CD4-positive, alpha-beta T cell treated with Interleukin-6 for 4 hours (primary cell): ENCODE data around the gene TMEM176A.

Experiments
- DNase-seq: peaks from one replicate; pipeline ENCODE4 v3.0.0-alpha.2; 2020; ENCODE audit warnings: mixed read lengths

TMEM176A gene

GRCh38 chr7:150820578-150821198 is 20.1 kb downstream of the TMEM176A start:
- no peak for DNase-seq

DNA sequence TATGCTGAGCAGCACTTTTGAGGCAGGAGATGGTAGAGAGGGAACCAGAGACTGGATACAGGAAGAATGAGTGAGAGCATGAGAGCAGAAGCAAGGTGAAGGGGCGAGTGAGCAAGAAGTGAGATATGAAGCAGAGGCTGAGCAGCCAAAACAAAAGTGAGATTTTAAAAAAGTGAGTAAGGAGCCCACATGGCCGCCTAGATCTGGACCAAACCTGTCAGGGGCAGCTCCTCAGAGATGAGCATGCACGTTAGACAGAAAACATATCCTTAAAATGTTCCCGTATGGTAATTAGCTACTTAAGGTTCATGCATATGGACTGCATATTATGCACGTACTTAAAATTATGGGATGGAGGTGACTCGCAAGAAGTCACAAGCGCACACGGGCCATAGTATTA is 22.5 kb downstream of the TMEM176A start:
- no peak for DNase-seq

- no peak for DNase-seq
Observed at GRCh38 chr7:150823484-150824126, 23.0 kb downstream of the TMEM176A start.

GRCh38 chr7:150824379-150825177 is 24.0 kb downstream of the TMEM176A start:
- no peak for DNase-seq

DNA sequence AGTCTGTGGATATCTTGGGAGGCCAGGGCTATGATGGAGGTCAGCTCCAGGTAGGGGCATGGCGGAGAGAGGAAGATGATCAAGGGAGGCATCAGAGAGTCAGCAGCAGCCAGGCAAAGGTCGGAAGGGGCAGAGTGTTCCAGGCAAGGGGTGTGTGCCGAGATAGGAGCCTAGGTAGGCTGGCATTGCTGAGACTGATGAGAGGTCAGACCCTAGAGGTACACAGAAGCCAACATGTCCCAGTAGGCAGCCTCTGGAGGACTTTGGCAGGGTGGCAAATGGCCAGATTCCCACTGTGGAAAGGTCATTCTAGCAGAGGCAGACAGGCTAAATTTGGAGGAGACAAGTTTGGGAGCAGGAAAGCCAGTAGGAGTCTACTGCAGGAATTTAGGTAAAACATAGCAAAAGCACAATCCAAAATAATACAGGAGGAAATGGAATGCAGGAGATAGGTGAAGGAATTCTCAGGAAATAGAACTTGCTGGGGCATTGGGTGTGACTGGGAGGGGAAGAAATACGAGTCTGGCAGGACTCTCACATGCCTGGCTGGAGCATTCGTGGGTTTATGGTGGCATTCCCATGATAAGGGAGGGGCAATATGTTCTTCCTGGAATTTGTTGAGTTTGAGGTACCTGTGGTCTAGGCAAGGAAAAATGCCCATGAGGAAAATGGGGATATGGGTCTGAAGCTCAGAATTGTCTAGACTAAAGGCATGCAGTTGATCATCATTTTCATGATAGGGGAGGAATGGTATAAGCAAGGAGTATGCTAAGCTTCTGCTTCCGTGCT is 25.7 kb downstream of the TMEM176A start:
- no peak for DNase-seq

DNA sequence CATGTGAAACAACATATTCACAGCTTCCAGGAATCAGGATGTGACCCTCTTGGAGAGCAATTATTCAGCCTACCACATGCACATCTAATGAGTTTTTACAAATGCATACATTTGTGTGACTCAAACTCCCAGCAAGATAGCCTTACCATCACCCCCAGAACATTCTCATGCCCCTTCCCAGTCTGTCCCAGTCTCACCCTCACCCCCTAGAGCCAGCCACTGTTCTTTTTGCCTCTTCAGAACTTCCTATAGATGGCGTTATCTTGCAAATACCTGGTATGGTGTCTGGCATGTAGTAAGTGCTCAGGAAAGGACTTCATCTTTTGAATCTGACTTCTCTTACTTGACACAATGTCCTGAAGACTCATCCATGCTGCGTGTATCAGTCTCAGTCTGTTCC is 27.8 kb downstream of the TMEM176A start:
- DNase-seq, result no peak

- DNase-seq, result no peak
Observed at GRCh38 chr7:150829426-150829825, 28.9 kb downstream of the TMEM176A start.

DNA sequence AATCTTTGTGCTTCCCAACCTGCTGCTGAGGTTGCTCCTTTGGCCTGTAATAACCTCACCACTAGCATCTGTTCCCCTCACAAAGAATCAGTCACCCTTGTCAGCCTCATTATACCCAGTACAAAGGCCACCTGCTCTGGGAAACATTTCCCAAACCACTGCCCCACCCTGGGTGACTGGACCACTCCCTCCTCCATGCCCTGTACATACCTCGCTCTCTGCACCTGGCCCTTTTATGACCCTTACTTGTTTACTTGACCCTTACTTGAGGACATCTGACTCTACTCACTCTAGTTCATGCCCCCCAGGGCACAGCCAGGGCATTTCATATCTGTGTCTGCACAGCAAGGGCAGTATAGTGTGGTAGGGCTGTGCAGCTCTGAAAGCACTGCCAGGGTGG is 30.4 kb downstream of the TMEM176A start:
- no peak for DNase-seq

DNA sequence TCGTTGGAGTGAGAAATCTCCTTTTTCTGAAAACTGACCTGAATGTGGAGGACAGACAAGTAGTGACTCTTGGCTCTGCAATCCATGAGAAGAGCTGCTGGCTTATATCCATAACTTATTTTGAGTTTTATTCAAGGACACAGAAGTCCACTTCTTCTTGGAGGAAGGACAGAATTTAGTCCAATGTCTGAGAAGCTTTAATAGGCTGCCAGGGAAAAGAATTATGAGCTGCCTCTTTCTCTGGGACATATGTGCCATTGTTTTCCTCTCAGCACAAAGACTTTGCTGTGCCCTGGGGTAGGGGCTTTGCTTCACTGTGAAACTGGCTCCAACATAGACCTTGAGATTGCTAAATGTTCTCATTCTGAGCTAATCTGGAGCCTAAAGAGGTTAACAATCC is 31.3 kb downstream of the TMEM176A start:
- no peak for DNase-seq

DNA sequence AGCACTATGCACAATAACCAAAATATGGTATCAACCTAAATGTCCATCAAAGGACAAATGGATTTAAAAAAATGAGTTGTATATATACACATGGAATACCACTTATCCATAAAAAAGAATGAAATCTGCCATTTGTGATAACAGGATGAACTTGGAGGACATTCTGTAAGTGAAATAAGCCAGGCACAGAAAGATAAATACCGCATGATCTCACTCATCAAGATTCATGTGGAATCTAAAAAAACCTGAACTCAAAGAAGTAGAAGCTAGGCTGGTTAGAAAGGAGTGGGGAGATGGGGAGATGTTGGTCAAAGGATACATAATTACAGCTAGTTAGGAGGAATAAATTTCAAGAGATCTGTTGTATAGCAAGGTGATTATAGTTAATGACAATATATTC is 34.5 kb downstream of the TMEM176A start:
- DNase-seq, result no peak

DNA sequence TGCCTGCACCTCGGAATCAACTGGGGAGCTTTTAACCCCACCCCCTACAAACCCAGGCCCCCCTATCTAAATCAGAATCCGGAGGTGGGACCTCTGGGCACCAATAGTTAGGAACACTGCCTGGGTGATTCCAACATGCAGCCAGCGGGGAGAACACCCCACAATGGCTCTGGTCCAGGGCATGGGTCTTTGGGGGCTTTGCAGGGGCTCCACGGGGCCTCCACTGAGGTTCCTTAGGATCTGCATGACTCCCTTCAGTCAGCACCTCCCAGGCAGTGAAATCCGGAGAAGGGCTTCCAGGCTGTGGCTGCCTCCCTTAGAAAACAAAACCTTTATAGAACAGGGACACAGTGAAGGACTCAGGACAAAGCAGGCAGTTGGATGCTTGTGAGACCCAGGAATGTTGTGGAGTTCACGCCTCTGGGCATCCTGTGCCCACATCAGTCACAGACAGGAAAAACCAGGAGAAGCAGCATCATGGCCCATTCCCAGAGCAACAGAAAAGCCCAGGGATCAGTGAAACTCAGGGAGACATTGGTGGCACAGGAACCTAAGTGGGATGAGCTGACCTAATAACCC is 35.2 kb downstream of the TMEM176A start:
- DNase-seq, result no peak

DNA sequence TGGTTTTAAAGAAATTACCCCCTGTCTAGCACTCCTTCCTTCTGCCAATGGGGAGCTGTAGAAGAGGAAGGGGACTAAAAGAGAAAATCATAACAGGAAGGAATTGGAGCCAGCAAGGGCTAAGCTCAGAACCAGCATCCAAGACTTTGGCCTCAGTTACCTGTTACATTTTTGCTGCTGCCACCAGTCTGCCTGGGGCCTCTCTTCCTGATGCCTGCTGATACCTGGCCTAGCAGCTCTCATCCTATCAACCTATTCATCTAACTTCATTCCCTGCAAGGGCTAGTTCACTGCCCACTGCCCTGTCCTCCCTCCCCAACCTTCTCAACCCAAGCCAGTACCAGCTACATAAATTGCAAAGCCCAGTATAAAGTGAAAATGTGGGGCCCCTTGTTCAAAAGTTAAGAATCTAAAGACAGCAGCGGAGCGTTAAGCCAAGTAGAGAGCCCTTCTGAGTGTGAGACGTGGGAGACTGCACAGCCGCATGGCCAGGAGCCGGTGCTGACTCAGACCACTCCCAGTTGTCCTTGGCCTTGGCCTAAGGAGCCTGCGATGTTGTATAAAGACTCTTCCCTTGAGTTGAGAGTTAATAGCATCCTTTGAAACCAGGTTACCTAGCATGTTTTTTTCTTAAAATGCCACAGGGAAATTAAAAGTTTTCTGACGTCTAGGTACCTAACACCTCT is 38.5 kb downstream of the TMEM176A start:
- no peak for DNase-seq

DNA sequence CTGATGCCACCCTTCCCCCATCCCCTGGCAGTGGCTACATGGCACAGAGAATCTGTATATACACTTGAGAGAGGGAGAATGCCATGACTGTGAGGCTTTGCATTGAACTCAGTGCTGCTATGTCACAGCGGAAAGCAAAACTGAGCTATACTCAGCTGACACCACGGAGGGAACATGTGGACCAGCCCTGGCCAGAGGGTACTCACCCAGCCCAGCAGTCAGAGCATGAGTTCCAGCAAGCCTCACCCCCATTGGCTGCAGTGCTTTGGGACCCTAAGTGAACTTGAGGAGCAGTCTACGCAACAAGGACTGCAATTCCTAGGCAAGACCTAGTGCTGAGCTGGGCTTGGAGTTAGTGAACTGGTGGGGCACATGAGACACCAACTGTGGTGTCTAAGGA is 41.4 kb downstream of the TMEM176A start:
- DNase-seq, result no peak

DNA sequence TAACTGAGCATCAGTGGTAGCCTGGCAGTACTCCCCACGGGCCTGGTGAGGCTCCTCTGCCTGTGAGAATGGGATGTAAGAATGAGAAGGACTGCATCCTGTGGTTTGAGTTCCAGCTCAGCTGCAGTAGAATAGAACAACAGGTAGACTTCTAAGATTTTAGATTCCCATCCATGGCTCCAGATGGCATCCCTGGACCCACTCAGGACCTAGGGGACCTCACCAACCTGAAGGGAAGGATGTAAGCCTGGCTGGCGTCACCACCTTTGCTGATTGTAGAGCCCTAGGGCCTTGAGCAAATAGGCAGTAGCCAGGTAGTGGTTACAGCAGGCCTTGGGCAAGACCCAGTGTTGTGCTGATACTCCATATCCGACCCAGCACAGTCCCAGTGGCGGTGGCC is 42.1 kb downstream of the TMEM176A start:
- no peak for DNase-seq

DNA sequence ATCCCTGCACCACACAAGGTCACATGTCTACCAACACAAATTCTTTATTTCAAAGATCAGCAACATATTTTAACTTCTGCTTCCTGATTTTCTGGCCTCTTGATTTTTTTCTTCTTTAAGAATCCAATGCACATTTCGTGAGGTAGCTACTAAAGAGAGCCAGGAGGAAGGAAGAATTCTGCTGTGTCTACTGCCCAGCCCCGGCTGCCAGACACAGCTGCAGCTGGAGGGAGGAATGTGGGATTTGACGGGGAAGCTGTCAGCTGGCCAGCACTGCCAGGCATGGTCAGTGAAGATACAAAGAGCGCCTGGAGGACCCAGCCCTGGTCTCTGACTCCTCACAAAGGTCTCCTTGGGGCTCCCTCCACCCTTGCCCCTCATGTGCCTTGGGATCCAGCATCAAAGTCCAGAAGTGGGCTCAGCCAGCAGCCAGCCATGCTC is 44.9 kb downstream of the TMEM176A start:
- DNase-seq, result no peak

- DNase-seq, result no peak
Observed at GRCh38 chr7:150846291-150847115, 45.9 kb downstream of the TMEM176A start.

DNA sequence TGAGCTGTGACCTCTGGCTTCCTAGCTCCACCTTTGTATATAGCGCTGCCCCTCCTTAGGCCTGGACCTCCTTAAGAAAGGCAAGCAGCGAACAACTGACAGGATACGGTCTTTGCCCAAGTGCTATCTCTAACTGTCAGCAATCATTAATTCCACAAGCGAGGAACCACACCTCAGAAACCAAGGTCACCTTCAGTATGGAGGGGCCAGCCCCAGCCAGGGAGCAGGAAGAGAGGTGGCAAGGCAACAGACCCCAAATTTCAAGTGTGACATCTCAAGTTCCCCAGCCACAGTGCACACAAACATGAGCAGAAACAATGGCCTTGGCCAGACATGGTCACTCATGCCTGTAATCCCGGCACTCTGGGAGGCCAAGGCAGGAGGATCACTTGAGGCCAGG is 47.0 kb downstream of the TMEM176A start:
- DNase-seq, result no peak

DNA sequence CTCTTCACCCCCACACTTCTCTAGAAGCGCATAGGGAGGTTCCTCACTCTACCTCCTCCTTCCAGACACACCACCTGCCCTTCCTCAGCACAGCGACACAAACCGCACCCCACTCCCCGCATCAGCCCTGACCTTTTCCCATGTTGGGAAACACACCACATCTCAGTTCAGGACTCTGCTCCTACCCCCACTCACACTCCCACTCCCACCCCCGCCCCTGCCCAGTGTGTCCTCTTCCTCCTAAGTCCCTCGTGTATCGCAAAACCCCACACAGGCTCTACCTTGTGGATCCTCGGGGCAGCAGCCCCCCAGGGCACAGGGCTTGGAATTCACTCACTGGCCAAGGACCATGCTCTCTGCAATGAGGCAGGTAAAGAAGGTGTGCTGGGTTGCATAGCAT is 47.5 kb downstream of the TMEM176A start:
- no peak for DNase-seq

DNA sequence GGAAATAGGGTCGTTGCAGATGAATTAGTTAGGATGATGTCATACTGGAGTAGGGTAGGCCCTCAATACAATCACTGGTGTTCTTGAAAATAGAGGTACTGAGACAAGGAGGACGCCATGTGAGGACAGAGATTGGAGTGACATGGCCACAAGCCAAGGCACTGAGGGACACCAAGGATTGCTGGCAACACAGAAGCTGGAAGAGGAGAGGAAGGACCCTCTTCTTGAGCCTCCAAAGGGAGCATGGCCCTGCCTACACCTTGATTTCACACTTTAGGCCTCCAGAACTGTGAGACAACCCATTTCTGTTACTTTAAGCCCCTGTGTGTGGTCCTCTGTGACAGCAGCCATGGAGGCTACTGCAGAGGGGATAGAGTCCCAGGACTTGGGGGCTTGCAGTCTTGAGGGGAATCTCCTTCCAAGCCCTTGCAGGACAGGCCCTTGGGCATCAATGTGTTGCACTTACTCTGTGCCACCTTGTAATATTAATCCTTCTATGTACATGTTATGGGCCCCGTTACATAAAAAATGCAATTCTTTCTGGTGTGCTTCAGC is 48.1 kb downstream of the TMEM176A start:
- no peak for DNase-seq

DNA sequence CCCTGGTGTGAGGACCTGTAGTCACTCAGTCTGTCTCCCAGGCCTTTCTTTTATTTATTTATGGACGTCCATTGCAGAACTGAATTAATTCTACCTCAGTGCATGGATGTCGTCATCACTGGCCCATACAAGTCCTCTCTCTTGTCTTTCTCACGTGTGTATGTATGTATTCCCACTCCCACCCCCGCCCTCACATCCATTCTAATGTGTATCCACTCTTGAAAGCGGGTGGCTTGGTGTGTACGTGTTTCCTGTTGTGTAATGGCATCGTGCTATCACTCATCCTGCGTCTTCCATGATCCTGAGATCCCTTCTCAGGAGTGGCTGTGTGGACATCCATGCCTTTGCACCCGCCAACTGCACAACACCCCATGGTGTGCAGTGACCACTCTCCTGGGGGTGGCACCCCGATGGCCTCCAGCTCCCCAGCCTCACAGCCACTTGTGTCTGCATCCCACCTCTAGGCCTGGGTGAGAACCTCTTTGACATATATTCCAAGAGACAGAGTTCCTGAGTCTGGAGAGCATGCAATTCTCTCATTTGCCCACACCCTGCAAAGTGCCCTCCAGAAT is 48.7 kb downstream of the TMEM176A start:
- DNase-seq, result no peak

DNA sequence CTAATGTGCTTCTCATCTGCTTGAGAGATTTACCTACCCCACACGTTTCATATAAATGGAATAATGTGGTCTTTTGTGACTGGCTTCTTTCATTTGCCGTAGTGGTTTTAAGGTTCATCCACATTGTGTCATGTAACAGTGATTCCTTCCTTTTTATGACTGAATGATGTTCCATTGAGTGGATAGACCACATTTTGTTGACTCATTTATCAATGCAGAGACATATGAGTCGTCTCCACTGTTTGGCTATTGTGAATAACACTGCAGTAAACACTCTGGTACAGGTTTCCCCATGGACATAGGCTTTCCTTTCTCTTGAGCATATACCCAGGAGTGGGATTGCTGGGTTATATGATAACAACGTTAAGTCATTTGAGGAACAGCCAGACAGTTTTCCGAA is 49.7 kb downstream of the TMEM176A start:
- DNase-seq, result no peak
